ENCODE results near the gene LIPM.
A peak's percentile ranks its signal among the peaks of the same experiment; 100 is the strongest.

Gene LIPM

GRCh38 chr10:88841316-88842111 is 39.0 kb downstream of the LIPM start:
- no peak for DNase-seq

GRCh38 chr10:88843171-88843570 is 40.6 kb downstream of the LIPM start:
- DNase-seq, result no peak

DNA sequence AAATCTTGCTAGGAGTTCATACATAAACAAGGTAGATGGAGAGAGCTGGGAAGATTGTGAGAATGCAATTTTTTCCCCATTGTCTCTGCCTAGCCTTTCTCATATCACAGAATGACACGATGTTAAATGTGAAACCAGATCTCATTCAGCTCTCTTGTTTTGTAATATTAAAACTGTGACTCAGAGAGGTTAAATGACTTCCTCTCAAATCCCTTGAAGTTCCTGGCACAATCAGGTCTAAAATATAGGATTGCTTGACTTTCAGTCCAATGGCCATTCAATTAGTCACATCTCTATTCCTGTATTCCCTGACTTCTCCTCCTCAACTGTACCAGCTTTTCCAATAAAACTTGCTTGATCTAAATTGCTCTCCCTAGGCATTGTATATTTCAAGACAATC is 46.0 kb downstream of the LIPM start:
- DNase-seq, result no peak

GRCh38 chr10:88849234-88849633 is 46.7 kb downstream of the LIPM start:
- DNase-seq, result no peak

DNA sequence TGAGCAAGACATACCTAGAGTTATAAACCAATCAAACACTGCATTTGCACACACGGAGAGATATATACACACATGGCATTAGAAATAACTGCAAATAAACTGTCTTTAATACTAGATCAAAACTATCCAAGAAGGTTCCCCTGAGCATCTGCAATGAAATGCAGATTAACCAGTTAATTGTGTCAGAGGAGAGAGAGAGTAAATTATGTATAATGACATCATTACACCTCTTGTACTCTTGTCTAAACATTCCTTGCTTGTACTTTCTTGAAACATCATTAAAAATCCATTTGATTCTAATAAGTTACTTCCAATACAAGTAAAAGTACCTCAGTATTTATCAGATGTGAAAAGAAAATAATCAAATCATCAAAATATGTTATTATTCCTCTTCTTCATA is 48.2 kb downstream of the LIPM start:
- DNase-seq, result no peak

DNA sequence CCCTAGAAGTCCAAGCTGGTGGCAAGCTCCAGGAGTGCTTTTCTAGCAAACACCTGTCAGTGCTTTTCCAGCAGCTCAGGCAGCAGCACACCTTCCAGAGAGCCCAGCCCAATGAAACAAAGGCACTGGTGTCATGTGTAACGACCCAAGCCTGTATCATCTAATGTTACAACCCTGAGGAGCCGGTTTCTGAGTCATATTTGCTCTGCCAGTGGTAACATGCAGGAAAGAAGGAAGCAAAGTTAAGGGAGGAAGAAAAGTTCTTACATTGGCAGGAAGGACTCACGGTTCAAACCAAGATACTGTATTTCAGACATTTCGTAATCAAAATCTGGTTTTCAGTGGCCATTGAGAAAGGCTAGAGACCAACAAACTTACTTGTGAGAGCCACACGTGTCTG is 49.2 kb downstream of the LIPM start, which contains the start of gene ANKRD22:
Gene ANKRD22, minus strand, starts transcription at position 139 of the 400 bp plus-strand sequence. CDS start 237 bp downstream, outside the sequence.
- DNase-seq, result no peak

DNA sequence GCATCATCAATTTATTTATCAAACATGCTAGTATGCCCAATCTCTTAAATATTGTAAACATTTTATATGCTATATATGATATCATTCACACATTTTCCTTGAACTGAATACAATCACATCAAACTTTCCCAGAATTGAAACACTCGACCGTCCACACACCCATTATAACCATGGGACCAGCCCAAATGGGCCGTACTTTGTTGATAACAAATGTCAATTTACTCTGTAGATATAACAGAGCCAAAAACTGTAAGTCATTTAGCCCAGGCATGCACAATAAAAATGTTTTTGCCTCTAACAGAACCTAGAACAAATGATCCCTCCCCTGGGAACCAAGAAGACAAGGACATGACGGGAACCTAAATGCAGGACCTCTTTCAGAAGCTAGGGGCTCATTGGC is 49.8 kb downstream of the LIPM start:
- no peak for DNase-seq

GRCh38 chr10:88853155-88853881 is 50.8 kb downstream of the LIPM start:
- DNase-seq, result no peak

GRCh38 chr10:88854684-88855083 is 52.2 kb downstream of the LIPM start:
- no peak for DNase-seq

DNA sequence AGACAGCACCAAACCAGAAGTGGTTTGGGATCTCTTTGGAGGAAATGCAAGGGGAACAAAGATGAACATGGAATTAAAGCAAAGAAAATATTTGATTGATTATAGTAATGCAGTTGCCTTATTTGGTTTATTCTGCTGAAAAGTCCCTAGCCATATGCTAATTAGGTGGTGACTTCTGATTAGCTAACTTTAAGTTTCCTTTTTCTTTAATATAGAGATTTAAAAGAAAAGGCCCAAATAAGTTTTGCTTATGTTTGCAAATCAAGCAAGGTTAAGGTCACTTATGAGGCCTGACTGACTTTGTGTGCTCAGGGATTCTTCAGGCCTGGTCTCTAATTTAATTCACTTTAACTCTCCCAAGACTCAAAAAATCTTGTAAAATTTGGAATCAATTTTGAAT is 55.3 kb downstream of the LIPM start:
- DNase-seq, result no peak

- no peak for DNase-seq
These were observed 56.0 kb downstream of the LIPM start for GRCh38 chr10:88858491-88858890.

- no peak for DNase-seq
These were observed 58.5 kb downstream of the LIPM start for GRCh38 chr10:88861036-88861435.

DNA sequence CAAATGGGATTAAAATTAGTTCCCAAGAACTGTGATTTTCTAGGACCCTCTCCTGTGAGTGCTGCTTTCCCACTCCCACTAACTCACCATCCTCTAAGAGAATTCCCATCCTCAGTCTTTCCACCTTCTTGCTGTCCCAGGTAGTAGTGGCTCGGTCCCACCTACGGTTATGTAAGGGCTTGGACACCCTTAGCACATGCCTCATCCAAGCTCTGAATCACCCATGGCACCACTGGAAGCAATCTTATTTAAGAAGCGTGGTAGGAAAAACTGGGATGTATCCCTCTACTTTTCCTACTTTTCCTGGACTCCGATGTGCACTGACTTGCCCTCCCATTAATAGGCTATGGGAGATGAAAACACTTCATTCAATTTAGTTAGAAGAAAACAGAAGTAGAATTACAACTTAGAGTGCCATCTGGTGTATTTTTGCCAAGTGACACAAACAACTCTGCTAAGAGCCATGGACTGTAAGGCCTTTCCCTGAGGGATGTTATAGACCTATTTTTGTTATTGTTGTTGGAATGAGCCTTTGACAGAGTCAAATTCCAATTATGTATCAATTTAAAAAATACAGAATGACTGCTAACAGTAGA is 62.8 kb downstream of the LIPM start:
- peak; percentile 42 for DNase-seq

DNA sequence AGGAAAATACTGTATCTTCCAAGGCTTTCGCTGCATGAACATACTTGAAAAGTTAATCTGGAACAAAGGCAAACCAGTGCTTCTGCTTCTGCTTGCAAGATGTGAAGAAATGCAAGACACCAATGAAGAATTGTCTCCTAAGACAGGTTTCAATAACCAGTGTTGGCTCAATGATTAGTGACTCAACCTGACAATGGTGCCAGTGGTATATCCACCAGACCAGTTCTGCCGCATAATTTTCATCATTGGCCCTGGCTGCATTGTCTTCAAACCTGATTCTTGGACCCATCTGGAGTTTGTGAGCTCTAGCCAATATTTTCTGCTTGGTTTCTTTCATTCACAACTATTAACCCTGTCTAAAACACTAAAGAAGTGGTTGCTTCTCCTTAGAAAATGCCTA is 63.9 kb downstream of the LIPM start:
- peak; percentile 62 for DNase-seq

- DNase-seq, result no peak
These were observed 67.6 kb downstream of the LIPM start for GRCh38 chr10:88870089-88870488.
